Gastrocnemius medialis (tissue), 4 donors: Measurements from ENCODE around the gene TMEM169. TPM values are rescaled to one million over a fixed set of nuclear protein-coding genes. Genes with fewer than 3 reads are reported as not detected.

Experiments
- ATAC-seq, 2 donors: fragments of 150-250 bp; one replicate each; pipeline ENCODE4 v1.9.1; 2016
- DNase-seq, 2 donors: peaks; one replicate each; pipeline ENCODE4 v3.0.0-alpha.2; 2019
- H3K27ac ChIP-seq, 4 donors: fragments of 200-600 bp; sonication (generic); 1 replicate in 1 of 4; 2 replicates in 3 of 4; pipeline ENCODE4 v1.5.1; 2016 to 2018; ENCODE audit warnings: mild to moderate bottlenecking in 2 of 4, moderate library complexity in 1 of 4
- H3K27me3 ChIP-seq, 3 donors: fragments of 200-600 bp; sonication (generic) in 2 of 3; 1 replicate in 1 of 3; 2 replicates in 2 of 3; pipeline versions ENCODE4 v1.5.1 to v1.6.0; 2016 to 2019; ENCODE audit warnings: mild to moderate bottlenecking in 1 of 3, moderate library complexity in 1 of 3
- H3K36me3 ChIP-seq, 2 donors: fragments of 200-600 bp; sonication (generic) in 1 of 2; one replicate each; pipeline ENCODE4 v1.5.1; 2017 to 2018
- H3K4me1 ChIP-seq, 2 donors: fragments of 200-600 bp; sonication (generic) in 1 of 2; one replicate each; pipeline ENCODE4 v1.5.1; 2016 to 2017; ENCODE audit warnings: mild to moderate bottlenecking in 2 of 2
- H3K4me3 ChIP-seq, 4 donors: fragments of 200-600 bp; sonication (generic) in 3 of 4; 1 replicate in 1 of 4; 2 replicates in 3 of 4; pipeline ENCODE4 v1.5.1; 2016 to 2019; ENCODE audit warnings: mild to moderate bottlenecking in 2 of 4
- H3K9me3 ChIP-seq, 3 donors: fragments of 200-600 bp; sonication (generic) in 2 of 3; 1 replicate in 1 of 3; 2 replicates in 2 of 3; pipeline ENCODE4 v1.5.1; 2016 to 2019
- POLR2A ChIP-seq, 2 donors: fragments of 450-650 bp; IDR thresholded peaks; one replicate each; pipeline ENCODE4 v1.6.1; 2017; ENCODE audit warnings: antibody characterized with exemption in 2 of 2, mild to moderate bottlenecking in 2 of 2, moderate library complexity in 2 of 2
- in situ Hi-C, 4 donors: fragments of 200-750 bp; cut with MboI; loops; one replicate each; pipeline versions ENCODE4 v1.15.0 to v1.8.0; 2017; ENCODE audit warnings: low sequenced_read_pairs in 4 of 4
- intact Hi-C: fragments of 100-400 bp; cut with DNase I; formaldehyde crosslinking; loops from one replicate; pipeline ENCODE4 v1.15.1; 2023; ENCODE audit warnings: low total_unique reads
- total RNA-seq, 4 donors: library from RNA; depleted of rRNA; stranded (reverse); fragments of >200 nt; gene quantifications; one replicate each; pipeline versions ENCODE4 v1.1.0 to v1.2.3, GENCODE V29; 2016
- TF ChIP-seq, protein P1 (sequence below), 5 experiments: fragments of 450-650 bp in 3 of 5; fragments of 200-600 bp in 2 of 5; sonication (generic) in 2 of 5; IDR thresholded peaks in 4 of 5; conservative IDR thresholded peaks in 1 of 5; 1 replicate in 4 of 5; 2 replicates in 1 of 5; pipeline ENCODE4 v1.5.1; 2016 to 2019; ENCODE audit warnings: antibody characterized with exemption in 5 of 5, mild to moderate bottlenecking in 3 of 5, moderate library complexity in 3 of 5

Gene TMEM169
- total RNA-seq, 4 donors from 2014 or later = not detected

DNA sequence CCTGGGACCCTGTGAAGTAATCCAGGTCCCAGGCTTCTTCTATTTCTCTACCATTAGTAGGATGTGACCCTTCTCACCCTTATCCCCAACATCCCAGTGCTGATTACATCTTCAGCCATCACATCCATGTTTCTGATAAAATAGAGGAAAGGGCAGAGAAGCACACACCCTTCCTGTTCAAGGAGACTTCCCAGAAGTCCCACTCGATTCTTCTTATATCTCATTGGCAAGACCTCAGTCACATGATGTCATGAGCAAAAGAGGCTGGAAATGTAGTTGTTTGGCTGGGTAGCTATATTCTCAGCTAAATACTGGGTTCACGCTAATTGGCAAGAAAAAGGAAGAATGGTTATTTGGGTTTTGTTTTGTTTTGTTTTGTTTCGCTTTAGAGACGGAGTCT is 19.4 kb downstream of the TMEM169 start:
- H3K4me1 ChIP-seq = no peaks in the 10 kb centered on the region
- DNase-seq = no peak
- no peak overlapping the region for H3K27ac ChIP-seq
- TF ChIP-seq POLR2A (IDR thresholded peaks at IDR 0.05) = no peak
- TF ChIP-seq, protein P1, sequence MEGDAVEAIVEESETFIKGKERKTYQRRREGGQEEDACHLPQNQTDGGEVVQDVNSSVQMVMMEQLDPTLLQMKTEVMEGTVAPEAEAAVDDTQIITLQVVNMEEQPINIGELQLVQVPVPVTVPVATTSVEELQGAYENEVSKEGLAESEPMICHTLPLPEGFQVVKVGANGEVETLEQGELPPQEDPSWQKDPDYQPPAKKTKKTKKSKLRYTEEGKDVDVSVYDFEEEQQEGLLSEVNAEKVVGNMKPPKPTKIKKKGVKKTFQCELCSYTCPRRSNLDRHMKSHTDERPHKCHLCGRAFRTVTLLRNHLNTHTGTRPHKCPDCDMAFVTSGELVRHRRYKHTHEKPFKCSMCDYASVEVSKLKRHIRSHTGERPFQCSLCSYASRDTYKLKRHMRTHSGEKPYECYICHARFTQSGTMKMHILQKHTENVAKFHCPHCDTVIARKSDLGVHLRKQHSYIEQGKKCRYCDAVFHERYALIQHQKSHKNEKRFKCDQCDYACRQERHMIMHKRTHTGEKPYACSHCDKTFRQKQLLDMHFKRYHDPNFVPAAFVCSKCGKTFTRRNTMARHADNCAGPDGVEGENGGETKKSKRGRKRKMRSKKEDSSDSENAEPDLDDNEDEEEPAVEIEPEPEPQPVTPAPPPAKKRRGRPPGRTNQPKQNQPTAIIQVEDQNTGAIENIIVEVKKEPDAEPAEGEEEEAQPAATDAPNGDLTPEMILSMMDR (IDR thresholded peaks at IDR 0.05 in 4 of 5, conservative IDR thresholded peaks at IDR 0.05 in 1 of 5) = no peak
- intact Hi-C loops = no loop called here
- no peaks in the 10 kb centered on the region for H3K9me3 ChIP-seq
- H3K36me3 ChIP-seq = no peaks in the 10 kb centered on the region
- peaks cover 0 to 2% (median 0%) of the 10 kb centered on the region in 3 donors for H3K27me3 ChIP-seq
- in situ Hi-C loops = loop anchor here in 3 of 4 donors (25.0 kb wide), 1 partner anchor 311 kb away; the partner anchor contains the start of gene SMARCAL1 (in 3 of the 3)
- ATAC-seq = no peak
- H3K4me3 ChIP-seq = no peak overlapping the region

DNA sequence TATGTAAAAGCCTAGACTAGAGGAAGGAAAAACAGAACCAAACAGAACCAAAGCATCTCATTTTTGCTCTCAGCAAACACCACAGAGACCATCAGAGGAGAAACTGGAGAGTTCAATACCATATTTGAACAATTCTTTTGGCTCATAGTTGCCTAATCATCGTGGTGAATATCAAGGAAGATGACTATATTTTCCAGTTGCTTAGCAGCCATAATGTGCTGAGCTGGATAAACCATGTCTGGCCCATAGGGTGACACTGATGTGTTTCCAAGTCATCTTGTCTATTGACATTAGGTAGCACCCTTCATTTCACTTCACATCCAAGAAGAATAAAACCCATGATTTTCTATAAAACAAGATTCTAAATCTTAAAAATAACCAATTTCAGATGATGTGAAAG is 21.5 kb downstream of the TMEM169 start:
- Histone ChIP-seq H3K9me3 (no peaks in the 10 kb centered on the region), H3K27me3 (peaks cover 0 to 4% (median 2%) of the 10 kb centered on the region in 3 donors)
- intact Hi-C loops = no loop called here

DNA sequence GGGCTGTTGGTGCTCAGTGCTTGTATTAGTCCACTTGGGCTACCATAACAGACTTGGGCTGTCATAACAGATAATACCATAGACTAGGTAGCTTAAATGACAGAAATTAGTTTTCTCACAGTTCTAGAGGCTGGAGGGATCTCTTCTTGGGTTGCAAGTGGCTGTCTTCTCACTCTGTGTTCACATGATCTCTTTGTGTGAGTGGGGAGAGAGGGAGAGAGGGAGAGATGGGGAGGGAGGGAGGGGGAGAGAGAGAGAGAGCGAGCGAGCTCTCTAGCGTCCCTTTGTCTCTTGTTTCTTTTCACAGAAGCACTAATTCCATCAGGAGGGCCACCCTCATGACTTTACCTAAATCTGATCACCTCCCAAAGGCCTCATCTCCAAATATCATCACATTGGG is 23.0 kb downstream of the TMEM169 start:
- H3K4me1 ChIP-seq = peaks cover 3 to 4% of the 10 kb centered on the region in 2 donors
- no peak for DNase-seq
- H3K36me3 ChIP-seq = no peaks in the 10 kb centered on the region
- H3K27me3 ChIP-seq = peaks cover 0 to 6% (median 2%) of the 10 kb centered on the region in 3 donors
- H3K27ac ChIP-seq = no peak overlapping the region
- in situ Hi-C loops (loop anchor here in 3 of 4 donors (25.0 kb wide), 1 partner anchor 308 kb away; the partner anchor contains the start of gene SMARCAL1 (in 3 of the 3)), intact Hi-C loops (no loop called here)
- ATAC-seq = no peak
- no peak overlapping the region for H3K4me3 ChIP-seq
- no peak for TF ChIP-seq POLR2A (IDR thresholded peaks at IDR 0.05)
- no peaks in the 10 kb centered on the region for H3K9me3 ChIP-seq

More for the DNA sequence above, 21.5 kb downstream of the TMEM169 start:
- no peak for ATAC-seq
- no peaks in the 10 kb centered on the region for H3K36me3 ChIP-seq
- no peaks in the 10 kb centered on the region for H3K4me1 ChIP-seq
- no peak for DNase-seq
- no peak overlapping the region for H3K27ac ChIP-seq
- in situ Hi-C loops = loop anchor here in 3 of 4 donors (25.0 kb wide), 1 partner anchor 309 kb away; the partner anchor contains the start of gene SMARCAL1 (in 3 of the 3)
- H3K4me3 ChIP-seq = no peak overlapping the region
- TF ChIP-seq, protein P1 (IDR thresholded peaks at IDR 0.05 in 4 of 5, conservative IDR thresholded peaks at IDR 0.05 in 1 of 5) = no peak
- TF ChIP-seq POLR2A (IDR thresholded peaks at IDR 0.05) = no peak

DNA sequence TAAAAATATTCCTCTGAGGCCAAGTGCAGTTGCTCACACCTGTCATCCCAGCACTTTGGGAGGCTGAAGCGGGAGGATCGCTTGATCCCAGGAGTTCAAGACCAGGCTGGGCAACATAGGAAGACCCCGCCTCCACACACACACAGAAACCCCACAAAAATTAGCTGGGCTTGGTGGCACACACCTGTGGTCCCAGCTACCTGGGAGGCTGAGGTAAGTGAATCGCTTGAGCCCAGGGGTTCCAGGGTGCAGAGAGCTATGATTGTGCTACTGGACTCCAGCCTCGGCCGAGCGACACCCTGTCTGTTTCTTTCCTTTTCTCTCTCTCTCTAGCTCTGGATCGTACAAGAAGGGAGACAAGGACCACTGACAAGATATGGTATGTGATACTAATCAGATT is 25.6 kb downstream of the TMEM169 start:
- intact Hi-C loops = no loop called here
- ATAC-seq = no peak
- Histone ChIP-seq H3K9me3 (no peaks in the 10 kb centered on the region), H3K27ac (no peak overlapping the region), H3K4me1 (peaks cover 16 to 18% of the 10 kb centered on the region in 2 donors), H3K36me3 (peaks cover 0 to 16% of the 10 kb centered on the region in 2 donors), H3K27me3 (peaks cover 0 to 6% (median 2%) of the 10 kb centered on the region in 3 donors), H3K4me3 (no peak overlapping the region)
- TF ChIP-seq, protein P1 (IDR thresholded peaks at IDR 0.05 in 4 of 5, conservative IDR thresholded peaks at IDR 0.05 in 1 of 5) = no peak
- TF ChIP-seq POLR2A (IDR thresholded peaks at IDR 0.05) = no peak
- no peak for DNase-seq
- in situ Hi-C loops = loop anchor here in 3 of 4 donors (25.0 kb wide), 1 partner anchor 305 kb away; the partner anchor contains the start of gene SMARCAL1 (in 3 of the 3)

DNA sequence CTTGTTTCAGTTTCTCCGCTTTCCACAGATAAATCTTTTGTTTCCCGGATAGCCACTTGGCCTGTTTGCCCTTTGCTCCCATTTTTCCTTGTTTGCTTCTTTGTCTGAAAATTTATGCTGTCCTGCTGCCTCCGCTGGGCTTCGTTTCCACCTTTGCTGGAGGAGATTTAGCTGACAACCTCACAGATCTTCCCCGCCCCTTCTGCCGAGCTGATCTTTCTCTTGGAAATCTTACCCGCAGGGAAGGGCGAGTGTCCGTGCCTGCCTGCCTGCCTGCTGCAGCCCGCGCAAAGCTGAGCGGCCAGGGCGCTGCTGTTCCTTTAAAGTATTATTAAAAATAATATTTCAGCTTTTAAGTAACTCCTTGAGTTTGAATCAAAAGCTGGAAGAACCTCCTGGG is 26.0 kb downstream of the TMEM169 start:
- Histone ChIP-seq H3K27ac (no peak overlapping the region), H3K27me3 (peaks cover 0 to 6% (median 2%) of the 10 kb centered on the region in 3 donors), H3K36me3 (peaks cover 0 to 20% of the 10 kb centered on the region in 2 donors), H3K4me3 (no peak overlapping the region), H3K9me3 (no peaks in the 10 kb centered on the region), H3K4me1 (peaks cover 16 to 18% of the 10 kb centered on the region in 2 donors)
- DNase-seq = no peak
- TF ChIP-seq, protein P1 (IDR thresholded peaks at IDR 0.05 in 4 of 5, conservative IDR thresholded peaks at IDR 0.05 in 1 of 5) = no peak
- TF ChIP-seq POLR2A (IDR thresholded peaks at IDR 0.05) = no peak
- in situ Hi-C loops (loop anchor here in 3 of 4 donors (25.0 kb wide), 1 partner anchor 305 kb away; the partner anchor contains the start of gene SMARCAL1 (in 3 of the 3)), intact Hi-C loops (no loop called here)
- ATAC-seq = no peak
